ENCODE data around the gene LY86.

- TF ChIP-seq CTCF (IDR thresholded peaks at IDR 0.05) (no peak), POLR2A (IDR thresholded peaks at IDR 0.05) (no peak)
Observed at GRCh38 chr6:6685249-6686040, 96.9 kb downstream of the LY86 start.
